Activated CD4-positive, CD25-positive, alpha-beta regulatory T cell treated with anti-CD3 and anti-CD28 coated beads, Interleukin-2, amount 50 U/mL, for 72 hours (primary cell): ENCODE measurements around the gene SLC4A1AP.
"Not testable (repeated sequence)": the region's sequence is repeated elsewhere in the genome, so short reads cannot be mapped to it uniquely, and the experiment has no call there.

ENCODE experiments used
- DNase-seq: peaks from one replicate; pipeline ENCODE4 v3.0.0; 2021

SLC4A1AP gene

DNA sequence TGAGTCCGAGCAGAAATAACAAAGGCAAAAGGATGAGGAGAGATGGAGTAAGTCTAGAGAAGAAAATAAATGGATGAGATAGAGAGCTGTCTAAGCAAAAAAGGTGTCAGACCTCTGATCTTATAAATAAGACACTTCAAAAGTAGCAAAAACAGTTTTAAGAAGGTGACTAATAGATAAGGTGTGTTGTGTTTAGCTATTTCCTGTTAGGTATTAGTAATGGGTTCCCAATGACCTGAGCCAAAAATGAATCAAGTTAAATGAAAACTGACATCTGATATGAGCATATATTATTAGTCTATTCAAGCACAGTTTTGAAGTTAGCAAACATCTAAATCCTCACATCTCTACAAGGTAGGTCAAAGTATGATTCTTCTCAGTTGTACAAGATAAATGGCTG is 10.9 kb upstream of the SLC4A1AP start:
- no peak for DNase-seq

- DNase-seq: no peak
These were observed 10.3 kb upstream of the SLC4A1AP start for GRCh38 chr2:27653397-27653796.

- DNase-seq: no peak
These were observed 8.3 kb upstream of the SLC4A1AP start for GRCh38 chr2:27655155-27655951.

DNA sequence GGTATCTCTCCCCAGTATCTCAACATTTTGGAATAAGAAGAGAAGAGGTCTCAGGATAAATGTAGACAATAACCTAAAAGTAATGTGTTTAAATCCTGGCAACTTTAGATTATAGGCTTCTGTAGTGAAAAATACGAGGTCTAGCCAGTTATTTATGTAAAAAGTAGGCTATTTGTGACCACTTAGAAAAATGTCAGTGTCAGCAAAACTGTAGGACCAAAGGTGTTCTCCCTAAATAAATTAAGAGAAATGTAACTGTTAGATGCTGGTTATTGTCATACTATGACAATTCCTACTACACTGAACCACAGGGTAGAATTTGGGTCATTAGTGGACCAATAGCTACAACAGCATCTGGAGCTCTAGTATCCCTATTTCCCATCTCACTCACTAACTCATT is 2.3 kb upstream of the SLC4A1AP start:
- no peak for DNase-seq

GRCh38 chr2:27664154-27664574 is 475 bp downstream of the SLC4A1AP start:
- no peak for DNase-seq

DNA sequence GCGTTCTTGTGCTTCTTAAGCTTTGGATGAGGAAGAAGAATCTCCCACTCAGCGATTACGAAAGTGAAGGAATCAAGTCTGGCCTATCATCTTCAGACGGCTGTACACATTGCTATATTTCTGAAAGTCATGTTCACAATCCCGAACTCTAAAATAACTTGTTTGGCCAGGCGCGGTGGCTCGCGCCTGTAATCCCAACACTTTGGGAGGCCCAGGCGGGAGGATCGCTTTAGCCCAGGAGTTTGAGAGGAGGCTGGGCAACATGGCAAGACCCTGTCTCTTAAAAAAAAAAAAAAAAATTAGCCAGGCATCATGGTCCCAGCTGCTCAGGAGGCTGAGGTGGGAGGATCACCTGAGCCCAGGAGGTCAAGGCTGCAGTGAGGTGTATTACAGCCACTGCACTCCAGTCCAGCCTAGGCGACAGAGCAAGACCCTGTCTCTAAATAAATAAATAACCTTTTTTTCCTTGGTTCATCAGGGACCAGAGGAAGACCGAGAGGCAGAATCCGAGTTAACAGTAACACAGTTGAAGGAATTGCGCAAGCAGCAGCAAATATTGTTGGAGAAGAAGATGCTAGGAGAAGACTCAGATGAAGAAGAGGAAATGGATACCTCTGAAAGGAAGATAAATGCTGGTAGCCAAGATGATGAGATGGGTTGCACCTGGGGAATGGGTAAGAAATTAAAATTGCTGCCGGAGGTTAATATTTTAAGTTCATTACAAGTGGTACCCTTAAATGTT is 1.1 kb downstream of the SLC4A1AP start:
- no peak for DNase-seq

DNA sequence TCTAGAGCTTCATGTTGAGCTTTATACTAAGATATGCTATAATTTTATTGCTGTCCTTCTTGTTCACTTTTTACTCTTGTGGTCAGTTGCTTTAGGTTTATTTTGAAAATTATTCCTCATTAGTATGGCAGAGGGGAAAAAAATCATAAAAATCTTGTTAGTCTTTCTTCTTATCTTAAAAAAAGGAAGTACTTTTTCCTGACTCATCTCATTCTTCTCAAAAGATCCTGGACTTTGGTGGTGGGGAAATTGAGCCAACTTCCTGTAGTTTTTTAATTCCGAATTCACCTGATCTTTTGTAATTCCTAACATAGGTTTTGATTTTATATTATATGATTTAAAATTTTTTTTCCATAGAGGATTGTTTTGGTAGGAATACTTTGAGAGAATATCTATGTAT is 3.8 kb downstream of the SLC4A1AP start:
- DNase-seq: no peak

GRCh38 chr2:27671235-27671634 is 7.5 kb downstream of the SLC4A1AP start:
- no peak for DNase-seq

DNA sequence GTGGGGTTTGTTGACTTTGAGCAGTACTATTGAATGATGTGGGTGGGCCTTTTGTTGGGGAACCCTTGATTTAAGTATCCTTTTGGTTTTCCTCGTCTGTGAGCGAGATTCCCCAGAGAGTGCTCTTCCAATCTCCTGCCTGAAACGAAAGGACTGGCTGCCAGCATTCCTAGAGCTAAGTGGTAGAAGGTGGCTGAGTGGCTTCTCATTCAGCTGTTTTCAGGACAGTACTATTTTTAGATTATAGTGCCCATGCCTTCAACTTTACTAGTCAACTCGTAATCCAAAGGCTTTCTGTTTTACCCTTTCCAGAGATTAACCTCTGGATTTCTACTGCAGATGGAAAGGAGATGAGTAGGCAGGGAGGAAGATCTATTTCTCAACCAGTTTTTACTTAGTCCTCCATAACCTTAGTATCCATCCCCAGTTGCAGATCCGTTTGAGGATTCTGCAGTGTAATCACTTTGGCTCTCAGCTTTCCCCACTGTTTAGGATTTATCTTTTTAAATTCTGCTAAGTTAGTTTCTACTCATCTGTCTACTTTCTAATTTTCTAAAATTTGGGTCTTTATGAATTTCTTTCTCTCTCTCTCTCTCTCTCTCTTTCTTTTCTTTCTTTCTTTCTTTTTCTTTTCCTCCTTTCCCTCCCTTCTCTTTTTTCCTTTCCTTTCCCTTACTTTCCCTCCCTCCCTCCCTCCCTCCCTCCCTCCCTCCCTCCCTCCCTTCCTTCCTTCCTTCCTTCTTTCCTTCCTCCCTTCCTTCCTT is 9.2 kb downstream of the SLC4A1AP start:
- DNase-seq: no peak

DNA sequence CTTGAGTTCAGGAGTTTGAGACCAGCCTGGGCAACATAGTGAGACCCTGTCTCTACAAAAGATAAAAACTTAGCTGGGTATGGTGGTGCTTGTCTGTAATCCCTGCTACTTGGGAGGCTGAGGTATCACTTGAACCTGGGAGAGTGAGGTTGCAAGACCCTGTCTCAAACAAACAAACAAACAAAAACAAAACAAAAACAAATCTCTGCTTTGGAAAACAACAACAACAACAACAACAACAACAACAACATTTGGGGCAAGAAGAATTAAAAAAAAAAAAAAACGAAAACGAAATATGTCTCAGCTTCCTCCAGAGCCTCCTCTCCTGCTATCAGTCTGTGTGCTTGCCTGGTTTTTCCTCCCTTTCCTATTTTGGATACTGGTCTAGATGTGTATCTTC is 16.9 kb downstream of the SLC4A1AP start:
- no peak for DNase-seq

- no peak for DNase-seq
These were observed 18.2 kb downstream of the SLC4A1AP start for GRCh38 chr2:27681841-27682240.

GRCh38 chr2:27682334-27682771 is 18.7 kb downstream of the SLC4A1AP start:
- DNase-seq: not testable (repeated sequence)

GRCh38 chr2:27683390-27684071 is 19.8 kb downstream of the SLC4A1AP start:
- DNase-seq: peak; percentile 79

GRCh38 chr2:27685006-27685405 is 21.3 kb downstream of the SLC4A1AP start:
- not testable (repeated sequence) for DNase-seq

DNA sequence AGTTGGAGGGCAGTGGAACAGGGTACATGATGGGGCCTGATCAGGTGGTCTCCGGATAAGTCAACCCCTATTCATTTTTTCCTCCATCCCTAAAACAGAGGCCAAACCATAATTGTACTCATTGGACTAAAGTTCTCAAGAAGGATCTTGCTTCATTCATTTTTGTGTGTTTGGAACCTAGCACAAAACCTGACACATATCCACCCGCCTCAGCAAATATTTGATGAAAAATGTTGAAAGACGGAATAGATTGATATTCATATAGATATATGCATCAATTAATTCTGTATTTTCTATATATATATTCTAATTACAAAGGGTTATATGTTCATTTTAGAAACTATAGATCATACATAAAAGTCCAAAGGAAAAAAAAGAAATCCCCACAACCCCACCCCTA is 21.9 kb downstream of the SLC4A1AP start:
- DNase-seq: no peak

DNA sequence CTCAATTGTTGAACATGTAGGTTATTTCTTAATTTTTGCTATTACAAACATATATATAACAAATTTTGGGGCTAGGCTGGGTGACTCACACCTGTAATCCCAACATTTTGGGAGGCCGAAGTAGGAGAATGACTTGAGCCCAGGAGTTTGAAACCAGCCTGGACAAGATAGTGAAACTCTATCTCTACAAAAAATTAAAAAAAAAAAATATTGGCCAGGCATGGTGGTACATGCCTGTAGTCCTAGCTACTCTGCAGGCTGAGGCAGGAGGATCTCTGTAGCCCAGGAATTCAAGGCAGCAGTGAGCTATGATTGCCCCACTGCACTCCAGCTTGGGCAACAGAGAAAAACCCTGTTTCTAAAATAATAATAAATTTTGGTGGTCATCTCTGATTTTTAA is 23.5 kb downstream of the SLC4A1AP start:
- DNase-seq: no peak

GRCh38 chr2:27689424-27689823 is 25.7 kb downstream of the SLC4A1AP start:
- no peak for DNase-seq

- no peak for DNase-seq
These were observed 26.4 kb downstream of the SLC4A1AP start for GRCh38 chr2:27690052-27690451.

- no peak for DNase-seq
These were observed 34.0 kb downstream of the SLC4A1AP start for GRCh38 chr2:27697660-27698059.

- DNase-seq: no peak
These were observed 38.0 kb downstream of the SLC4A1AP start for GRCh38 chr2:27701676-27702075.

GRCh38 chr2:27702302-27702701 is 38.6 kb downstream of the SLC4A1AP start:
- no peak for DNase-seq

DNA sequence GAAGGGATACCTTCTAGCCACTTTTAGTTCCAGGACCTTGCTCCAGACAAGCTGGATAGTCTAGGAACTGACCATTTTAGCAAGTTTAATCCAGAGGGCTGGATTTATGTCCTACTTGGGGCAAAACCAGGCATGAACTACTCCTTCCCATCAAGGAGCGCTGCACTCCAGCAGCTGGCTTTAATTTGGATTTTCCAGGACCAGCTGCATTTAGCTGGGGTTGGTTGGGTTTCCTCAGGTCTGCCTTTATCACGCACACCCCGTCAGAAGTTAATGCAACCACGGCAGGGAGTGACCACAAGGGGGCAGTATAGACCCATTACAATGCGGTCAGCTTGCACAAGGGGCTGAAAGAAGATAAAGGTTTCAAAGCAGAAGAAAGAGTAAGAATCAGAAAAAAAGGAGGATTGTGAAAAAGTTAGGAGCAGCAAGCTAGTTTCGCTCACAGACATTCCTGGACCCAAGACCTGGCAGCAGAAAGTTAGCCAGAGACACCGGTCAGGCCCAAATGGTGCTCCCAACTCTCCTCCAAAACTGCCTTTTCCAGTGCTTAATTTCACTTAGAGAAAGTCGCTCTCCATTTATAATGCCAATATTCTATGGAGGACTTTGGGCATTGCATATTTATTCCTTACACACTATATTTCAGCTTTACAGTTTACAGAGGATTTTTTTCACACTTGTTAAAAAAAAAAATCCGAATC is 40.1 kb downstream of the SLC4A1AP start:
- peak; percentile 81 for DNase-seq
